Bone marrow (tissue), 2 donors: ENCODE measurements around the gene STRIP2.
"Not testable (repeated sequence)": the region's sequence is repeated elsewhere in the genome, so short reads cannot be mapped to it uniquely, and the experiment has no call there.

Experiments
- DNase-seq, 2 donors: peaks; one replicate each; lab custom pipeline; 2025; lab: John Stamatoyannopoulos, UW

Gene STRIP2

DNA sequence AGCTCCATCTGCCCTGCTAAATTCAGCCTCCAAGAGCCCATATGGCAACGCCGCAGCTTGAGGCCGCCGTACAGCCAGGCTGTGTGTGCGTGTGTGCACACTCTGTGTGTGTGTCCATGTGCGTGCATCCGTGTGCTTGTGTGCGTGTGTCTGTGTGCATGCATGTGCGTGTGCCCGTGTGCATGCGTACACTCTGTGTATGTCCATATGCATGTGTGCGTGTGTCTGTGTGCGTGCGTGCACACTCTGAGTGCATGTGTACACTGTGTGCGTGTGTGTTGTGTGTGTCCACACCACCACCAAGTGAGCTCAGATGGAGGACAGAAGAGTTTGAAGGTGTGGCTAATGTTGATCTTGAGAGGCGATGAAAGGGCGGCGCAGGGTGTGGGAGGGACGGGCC lies 98.1 kb downstream of the STRIP2 start:
- DNase-seq = no peak

DNA sequence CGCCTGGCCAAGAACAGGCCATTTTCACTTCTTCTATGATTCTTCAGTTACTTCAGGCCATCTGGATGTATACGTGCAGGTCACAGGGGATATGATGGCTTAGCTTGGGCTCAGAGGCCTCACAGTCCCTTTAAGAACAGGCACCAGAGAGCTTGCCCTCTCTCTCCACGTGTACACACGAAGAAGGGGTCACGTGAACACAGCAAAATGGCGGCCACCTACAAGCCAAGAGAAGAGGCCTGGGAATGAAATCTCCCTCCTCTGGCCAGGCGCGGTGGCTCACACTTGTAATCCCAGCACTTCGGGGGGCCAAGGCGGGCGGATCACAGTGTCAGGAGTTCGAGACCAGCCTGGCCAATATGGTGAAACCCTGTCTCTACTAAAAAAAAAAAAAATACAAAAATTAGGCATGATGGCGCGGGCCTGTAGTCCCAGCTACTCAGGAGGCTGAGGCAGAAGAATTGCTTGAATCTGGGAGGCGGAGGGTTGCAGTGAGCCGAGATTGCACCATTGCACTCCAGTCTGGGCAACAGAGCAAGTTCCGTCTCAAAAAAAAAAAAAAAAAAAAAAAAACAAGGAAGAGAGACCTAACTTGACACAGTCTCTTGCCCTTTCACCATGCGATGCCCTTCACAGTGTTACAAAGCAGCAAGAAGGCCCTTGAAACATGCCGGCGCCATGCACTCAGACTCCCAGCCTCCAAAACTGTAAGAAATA lies 100.5 kb downstream of the STRIP2 start:
- DNase-seq = not testable (repeated sequence)

DNA sequence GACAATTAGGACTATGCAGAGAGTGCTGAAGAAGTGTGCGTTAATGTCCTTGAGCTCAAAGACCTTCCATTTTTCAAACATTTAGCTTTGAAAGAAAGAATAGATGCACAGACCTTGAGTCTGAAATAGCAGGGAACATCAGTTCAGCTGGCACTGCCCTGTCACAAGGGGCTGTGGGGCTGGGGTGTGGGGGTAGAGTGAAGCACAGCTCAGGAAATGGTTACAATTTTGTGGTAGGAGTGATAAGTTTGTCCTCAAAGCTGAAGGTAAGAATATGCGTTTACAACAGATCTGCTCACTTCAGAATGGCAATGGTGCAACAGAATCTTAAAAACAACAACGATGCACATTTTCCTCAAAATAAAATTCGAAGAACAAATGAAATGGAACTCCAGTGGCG lies 101.7 kb downstream of the STRIP2 start:
- DNase-seq = peak in 1 of 2 donors; percentile 4

DNA sequence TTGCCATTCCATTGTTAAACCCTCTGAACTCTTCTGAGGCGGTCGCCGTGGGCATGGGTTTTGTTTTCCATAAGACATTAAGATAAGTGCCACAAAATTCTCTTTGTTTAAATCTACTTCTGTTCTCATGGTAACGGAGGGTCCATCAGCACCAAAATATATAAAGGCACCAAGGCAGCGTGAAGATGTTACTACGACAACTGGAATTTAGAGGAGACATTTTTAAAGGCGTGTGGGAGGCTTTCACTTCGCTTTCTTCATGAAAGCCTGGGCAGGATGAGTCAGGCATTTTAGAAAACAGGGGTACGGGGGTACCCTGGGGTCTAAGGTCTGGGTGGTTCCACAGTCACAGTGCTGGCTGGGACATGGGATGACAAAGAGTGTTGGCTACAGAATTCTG lies 102.1 kb downstream of the STRIP2 start:
- no peak for DNase-seq
